DOHH2 (cell line): ENCODE data around the gene NBAS.

ENCODE experiments used
- H3F3A ChIP-seq: fragments of 200-600 bp; sonication (generic), shearing (Covaris generic); 2 replicates; pipeline ENCODE4 v1.6.0; 2016; ENCODE audit warnings: antibody characterized with exemption, mild to moderate bottlenecking; ENCODE audit not compliant: control insufficient read depth, insufficient read depth
- H3K27ac ChIP-seq: fragments of 200-600 bp; sonication (generic); 2 replicates; pipeline ENCODE4 v1.5.1; 2014; ENCODE audit warnings: low read depth, mild to moderate bottlenecking, low read length, moderate library complexity
- H3K27me3 ChIP-seq: fragments of 200-600 bp; sonication (generic); 2 replicates; pipeline ENCODE4 v1.6.1; 2014; ENCODE audit warnings: mild to moderate bottlenecking, low read length, mixed read lengths; ENCODE audit not compliant: control insufficient read depth
- H3K36me3 ChIP-seq: fragments of 200-600 bp; sonication (generic); 2 replicates; pipeline ENCODE4 v1.6.1; 2014; ENCODE audit warnings: mild to moderate bottlenecking, low read length, moderate library complexity, mixed read lengths; ENCODE audit not compliant: control insufficient read depth
- H3K4me1 ChIP-seq: fragments of 200-600 bp; sonication (generic); 2 replicates; pipeline ENCODE4 v1.6.1; 2014; ENCODE audit warnings: mild to moderate bottlenecking, low read length, mixed read lengths; ENCODE audit not compliant: control insufficient read depth
- H3K4me2 ChIP-seq: fragments of 200-600 bp; sonication (generic); 2 replicates; pipeline ENCODE4 v1.6.0; 2014; ENCODE audit warnings: mild to moderate bottlenecking, low read length, moderate library complexity
- H3K4me3 ChIP-seq: fragments of 200-600 bp; sonication (generic); 2 replicates; pipeline ENCODE4 v1.5.1; 2014; ENCODE audit warnings: mild to moderate bottlenecking, low read length, mixed read lengths
- H3K79me2 ChIP-seq: fragments of 200-600 bp; sonication (generic); 2 replicates; pipeline ENCODE4 v1.6.1; 2014; ENCODE audit warnings: mild to moderate bottlenecking, low read length, mixed read lengths; ENCODE audit not compliant: control insufficient read depth
- H3K9me2 ChIP-seq: fragments of 200-600 bp; sonication (generic); replicated peaks from 2 replicates; pipeline ENCODE4 v1.6.1; 2014; ENCODE audit warnings: mild to moderate bottlenecking, low read length, mixed read lengths; ENCODE audit not compliant: control insufficient read depth
- H3K9me3 ChIP-seq: fragments of 200-600 bp; sonication (generic); 2 replicates; pipeline ENCODE4 v1.6.1; 2014; ENCODE audit warnings: antibody characterized with exemption, low read length, mixed read lengths; ENCODE audit not compliant: control insufficient read depth, insufficient read depth
- H4K20me1 ChIP-seq: fragments of 200-600 bp; sonication (generic); 2 replicates; pipeline ENCODE4 v1.6.0; 2014; ENCODE audit warnings: low read depth, mild to moderate bottlenecking, antibody characterized with exemption, low read length, moderate library complexity; ENCODE audit not compliant: control insufficient read depth, insufficient read depth
- EZH2phosphoT487 ChIP-seq: fragments of 200-600 bp; sonication (generic); IDR thresholded peaks from 2 replicates; pipeline ENCODE4 v1.6.1; 2017; ENCODE audit warnings: borderline replicate concordance, mild to moderate bottlenecking, antibody characterized with exemption, low read length, moderate library complexity, mixed read lengths
- TF ChIP-seq, protein P1 (sequence below): fragments of 200-600 bp; sonication (generic); IDR thresholded peaks from one replicate; pipeline ENCODE4 v1.5.1; 2014; ENCODE audit warnings: antibody characterized with exemption, mild to moderate bottlenecking, low read depth, low read length; ENCODE audit not compliant: poor library complexity, severe bottlenecking

Gene NBAS

DNA sequence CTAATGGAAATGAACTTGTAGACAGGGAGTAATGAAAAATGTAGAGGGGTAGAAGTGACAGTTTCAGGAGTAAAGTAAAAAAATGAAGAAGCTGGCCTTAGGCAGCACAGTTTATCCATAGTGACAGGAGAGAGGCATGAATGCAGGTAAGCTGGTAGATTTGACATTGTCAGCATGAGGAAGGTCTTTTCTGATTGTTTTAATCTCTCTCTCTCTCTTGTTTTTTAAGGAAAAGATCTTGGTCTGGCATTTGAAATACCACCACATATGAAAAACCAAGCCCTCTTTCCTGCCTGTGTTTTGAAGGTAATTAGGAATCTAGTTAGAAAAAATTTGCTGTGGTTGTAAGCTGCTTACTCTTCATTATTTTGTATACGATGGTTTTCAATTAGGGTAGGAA lies 44.6 kb upstream of the NBAS start:
- TF ChIP-seq, protein P1, sequence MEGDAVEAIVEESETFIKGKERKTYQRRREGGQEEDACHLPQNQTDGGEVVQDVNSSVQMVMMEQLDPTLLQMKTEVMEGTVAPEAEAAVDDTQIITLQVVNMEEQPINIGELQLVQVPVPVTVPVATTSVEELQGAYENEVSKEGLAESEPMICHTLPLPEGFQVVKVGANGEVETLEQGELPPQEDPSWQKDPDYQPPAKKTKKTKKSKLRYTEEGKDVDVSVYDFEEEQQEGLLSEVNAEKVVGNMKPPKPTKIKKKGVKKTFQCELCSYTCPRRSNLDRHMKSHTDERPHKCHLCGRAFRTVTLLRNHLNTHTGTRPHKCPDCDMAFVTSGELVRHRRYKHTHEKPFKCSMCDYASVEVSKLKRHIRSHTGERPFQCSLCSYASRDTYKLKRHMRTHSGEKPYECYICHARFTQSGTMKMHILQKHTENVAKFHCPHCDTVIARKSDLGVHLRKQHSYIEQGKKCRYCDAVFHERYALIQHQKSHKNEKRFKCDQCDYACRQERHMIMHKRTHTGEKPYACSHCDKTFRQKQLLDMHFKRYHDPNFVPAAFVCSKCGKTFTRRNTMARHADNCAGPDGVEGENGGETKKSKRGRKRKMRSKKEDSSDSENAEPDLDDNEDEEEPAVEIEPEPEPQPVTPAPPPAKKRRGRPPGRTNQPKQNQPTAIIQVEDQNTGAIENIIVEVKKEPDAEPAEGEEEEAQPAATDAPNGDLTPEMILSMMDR, result no peak
- TF ChIP-seq EZH2phosphoT487, result no peak
- peaks cover 95% of the 10 kb centered on the region for H3K36me3 ChIP-seq

DNA sequence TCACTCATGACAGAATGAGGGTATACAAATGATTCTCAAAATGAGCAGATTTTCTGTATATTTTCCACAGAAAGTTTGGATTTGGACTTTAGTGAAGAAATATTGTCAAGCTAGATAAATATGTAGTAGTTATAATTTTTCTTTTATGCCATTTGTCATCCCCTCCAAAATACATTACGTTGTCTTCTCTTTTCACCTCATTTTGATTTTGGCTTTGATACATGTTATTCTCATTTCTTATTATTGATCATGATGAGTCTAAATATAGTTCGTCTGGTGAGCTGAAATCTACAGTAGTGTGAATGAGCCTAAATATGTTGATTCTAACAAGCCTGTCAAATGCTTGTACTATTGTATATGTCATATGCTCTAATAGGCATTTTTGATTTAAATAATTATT lies 42.8 kb upstream of the NBAS start:
- TF ChIP-seq, protein P1, result no peak
- TF ChIP-seq EZH2phosphoT487, result no peak
- peaks cover 94% of the 10 kb centered on the region for H3K36me3 ChIP-seq
- no peaks in the 10 kb centered on the region for H3F3A ChIP-seq
- H3K9me2 ChIP-seq, result no peaks in the 10 kb centered on the region
- no peaks in the 10 kb centered on the region for H3K9me3 ChIP-seq
- H3K4me2 ChIP-seq, result no peak overlapping the region
- H3K27ac ChIP-seq, result no peak overlapping the region
- H3K79me2 ChIP-seq, result no peaks in the 10 kb centered on the region
- H3K4me1 ChIP-seq, result no peaks in the 10 kb centered on the region
- H3K27me3 ChIP-seq, result no peaks in the 10 kb centered on the region
- H3K4me3 ChIP-seq, result no peak overlapping the region
- no peaks in the 10 kb centered on the region for H4K20me1 ChIP-seq

More for the DNA sequence above, 44.6 kb upstream of the NBAS start:
- Histone ChIP-seq H3K9me3 (no peaks in the 10 kb centered on the region), H3K4me3 (no peak overlapping the region), H3K27ac (no peak overlapping the region), H3K9me2 (no peaks in the 10 kb centered on the region), H3K27me3 (no peaks in the 10 kb centered on the region), H3K4me1 (no peaks in the 10 kb centered on the region), H3K79me2 (no peaks in the 10 kb centered on the region), H4K20me1 (no peaks in the 10 kb centered on the region), H3F3A (no peaks in the 10 kb centered on the region), H3K4me2 (no peak overlapping the region)

DNA sequence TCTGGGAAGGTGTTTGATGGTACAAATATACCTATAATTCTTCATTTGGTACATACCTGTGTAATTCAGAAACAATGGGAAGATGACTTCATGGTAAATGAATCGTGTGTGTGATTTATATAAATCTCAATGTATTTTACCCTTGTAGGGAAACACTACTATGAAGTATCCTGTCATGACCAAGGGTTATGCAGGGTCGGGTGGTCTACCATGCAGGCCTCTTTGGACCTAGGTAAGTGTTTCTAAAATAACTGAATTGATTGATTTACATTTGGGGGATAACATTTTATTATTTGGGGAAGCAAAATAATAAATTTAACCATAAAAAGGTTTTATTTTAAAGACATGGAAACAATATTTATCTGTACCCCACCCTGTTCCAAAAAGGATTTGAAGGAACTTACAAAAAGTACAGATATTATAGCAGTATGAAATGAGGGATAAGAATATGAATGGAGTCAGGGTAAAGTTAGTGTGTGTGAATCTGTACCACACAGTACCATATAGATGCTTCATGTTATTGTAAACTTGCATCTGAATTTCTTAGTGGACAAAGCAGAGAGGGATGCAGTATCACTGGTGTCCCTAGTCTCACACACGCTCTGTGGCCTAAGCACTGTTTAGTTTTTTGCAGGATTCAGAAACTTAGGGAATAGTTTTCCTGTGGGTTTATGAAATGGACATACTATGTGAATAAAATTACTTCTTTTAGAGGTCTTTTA lies 42.1 kb upstream of the NBAS start:
- Histone ChIP-seq H3K27ac (no peak overlapping the region), H3K4me2 (no peak overlapping the region), H3F3A (no peaks in the 10 kb centered on the region), H3K4me3 (no peak overlapping the region), H3K9me3 (no peaks in the 10 kb centered on the region), H3K79me2 (no peaks in the 10 kb centered on the region; the same call in 1 of the 2 replicates), H3K9me2 (no peaks in the 10 kb centered on the region), H3K4me1 (no peaks in the 10 kb centered on the region), H4K20me1 (no peaks in the 10 kb centered on the region), H3K27me3 (no peaks in the 10 kb centered on the region), H3K36me3 (peaks cover 97% of the 10 kb centered on the region)
- TF ChIP-seq EZH2phosphoT487, result no peak
- TF ChIP-seq, protein P1, result no peak
